T-cell (primary cell): ENCODE data around the gene ZNF91. TPM values are rescaled to one million over a fixed set of nuclear protein-coding genes. Genes with fewer than 3 reads are reported as not detected.
"Not testable (repeated sequence)": the region's sequence is repeated elsewhere in the genome, so short reads cannot be mapped to it uniquely, and the experiment has no call there.

Experiments used
- ATAC-seq, 4 experiments: fragments of 200-7000 bp in 3 of 4; fragments of 150-1000 bp in 1 of 4; cut with Tn5 transposase; replicated peaks in 1 of 4; 1 replicate in 3 of 4; 2 replicates in 1 of 4; pipeline ENCODE4 v1.10.0; 2021; ENCODE audit warnings: moderate library complexity in 3 of 4, mild to moderate bottlenecking in 2 of 4, moderate number of reproducible peaks in 1 of 4
- CTCF ChIA-PET, 2 donors: fragments of 300-600 bp; sonication (Branson Sonifier 250); formaldehyde crosslinking; loops; one replicate each; lab custom pipeline; 2022; ENCODE audit warnings: antibody characterized with exemption in 2 of 2; lab: Charles Lee
- POLR2A ChIA-PET, 2 donors: fragments of 300-600 bp; sonication (Branson Sonifier 250); formaldehyde crosslinking; loops; one replicate each; lab custom pipeline; 2022; ENCODE audit warnings: antibody characterized with exemption in 2 of 2; lab: Charles Lee
- DNase-seq, 35 experiments: peaks; one replicate each; pipeline versions ENCODE4 v3.0.0 to v3.0.0-alpha.2; 2013 to 2023
- H3K27ac ChIP-seq: one replicate; pipeline ENCODE4 v1.5.1; 2013; ENCODE audit warnings: low read length
- H3K27me3 ChIP-seq, 2 experiments: replicated peaks in 1 of 2; 1 replicate in 1 of 2; 2 replicates in 1 of 2; pipeline versions ENCODE4 v1.6.1 to v1.7.0; 2013; ENCODE audit warnings: low read length in 1 of 2, mixed read lengths in 1 of 2; ENCODE audit not compliant: control insufficient read depth in 2 of 2, insufficient read depth in 2 of 2; ENCODE audit errors: extremely low read depth in 1 of 2
- H3K36me3 ChIP-seq, 2 donors: 1 replicate in 1 of 2; 2 replicates in 1 of 2; pipeline versions ENCODE4 v1.6.1 to v1.7.0; 2013; ENCODE audit warnings: low read length in 1 of 2; ENCODE audit not compliant: control insufficient read depth in 2 of 2, insufficient read depth in 1 of 2; ENCODE audit errors: extremely low read depth in 1 of 2
- H3K4me1 ChIP-seq, 2 experiments: 1 replicate in 1 of 2; 2 replicates in 1 of 2; pipeline versions ENCODE4 v1.6.1 to v1.7.0; 2013; ENCODE audit warnings: low read length in 2 of 2, mixed read lengths in 1 of 2; ENCODE audit not compliant: insufficient read depth in 2 of 2, control insufficient read depth in 1 of 2; ENCODE audit errors: extremely low read depth in 1 of 2
- H3K4me3 ChIP-seq, 2 donors: 1 replicate in 1 of 2; 2 replicates in 1 of 2; pipeline versions ENCODE4 v1.5.1 to v1.7.0; 2013; ENCODE audit warnings: mild to moderate bottlenecking in 2 of 2, low read length in 1 of 2, moderate library complexity in 1 of 2; ENCODE audit not compliant: control insufficient read depth in 1 of 2; ENCODE audit errors: extremely low read depth in 1 of 2
- H3K9me3 ChIP-seq: 2 replicates; pipeline ENCODE4 v1.7.0; 2013
- H3K27ac Mint-ChIP-seq, 2 donors: one replicate each; pipeline ENCODE4 v1.8.0; 2020 to 2021; ENCODE audit warnings: mild to moderate bottlenecking in 2 of 2, mixed read lengths in 2 of 2
- H3K27me3 Mint-ChIP-seq, 2 donors: one replicate each; pipeline ENCODE4 v1.8.0; 2021 to 2022; ENCODE audit warnings: mixed read lengths in 2 of 2
- H3K36me3 Mint-ChIP-seq: one replicate; pipeline ENCODE4 v1.8.0; 2021; ENCODE audit warnings: mixed read lengths
- H3K4me1 Mint-ChIP-seq, 3 donors: one replicate each; pipeline ENCODE4 v1.8.0; 2020 to 2022; ENCODE audit warnings: mixed read lengths in 3 of 3, mild to moderate bottlenecking in 1 of 3
- H3K4me3 Mint-ChIP-seq, 3 donors: one replicate each; pipeline ENCODE4 v1.8.0; 2020 to 2022; ENCODE audit warnings: mild to moderate bottlenecking in 3 of 3, mixed read lengths in 3 of 3, moderate library complexity in 3 of 3
- H3K9me3 Mint-ChIP-seq, 3 donors: one replicate each; pipeline ENCODE4 v1.8.0; 2020 to 2022; ENCODE audit warnings: mixed read lengths in 3 of 3
- whole genome bisulfite sequencing: methylation state at CpG from one replicate; pipeline ENCODE4 v1.1.5; 2013; ENCODE audit warnings: missing lambda C conversion rate; ENCODE audit not compliant: insufficient coverage; 5-methylcytosine and 5-hydroxymethylcytosine counted together
- total RNA-seq, 35 experiments: library from RNA in 6 of 35; stranded (reverse) in 6 of 35; fragments of 120-200 nt in 1 of 35; gene quantifications; one replicate each; pipeline versions ENCODE4 v1.2.1 to v1.2.4 and lab custom pipeline; 2013 to 2026

ZNF91 gene
- total RNA-seq, 5 donors from 2014 or later (not counting 1 experiment from before 2014, with no cell fraction given), result 76.0 to 103 (median 80.4) TPM

- Mint-ChIP-seq H3K27me3 (no peaks in the 10 kb centered on the region), H3K4me3 (no peak overlapping the region), H3K4me1 (no peaks in the 10 kb centered on the region), H3K9me3 (peaks cover 0 to 25% (median 18%) of the 10 kb centered on the region in 3 donors), H3K36me3 (peaks cover 69% of the 10 kb centered on the region), H3K27ac (no peak overlapping the region)
- H3K27ac ChIP-seq, result no peak overlapping the region
- H3K9me3 ChIP-seq, result peaks cover 19% of the 10 kb centered on the region
- WGBS, result no CpG with 5 or more reads among the region's 3 CpGs
- POLR2A ChIA-PET, result interaction anchor here in 1 of 2 donors (0.6 kb wide), 1 partner anchor 239 kb away, joined by 8 read pairs; no protein-coding TSS in a partner anchor
- no peaks in the 10 kb centered on the region for H3K4me1 ChIP-seq
- H3K27me3 ChIP-seq, result no peaks in the 10 kb centered on the region
- ATAC-seq (no peak), DNase-seq (no peak)
- H3K4me3 ChIP-seq, result no peak overlapping the region
- peaks cover 14 to 28% of the 10 kb centered on the region in 2 donors for H3K36me3 ChIP-seq
- CTCF ChIA-PET, result no interaction called here
Measured at GRCh38 chr19:23365222-23365621, 30.0 kb downstream of the ZNF91 start.

GRCh38 chr19:23361843-23362242 lies 33.4 kb downstream of the ZNF91 start:
- ATAC-seq, DNase-seq, H3K4me1 Mint-ChIP-seq, H3K27ac ChIP-seq, H3K27me3 Mint-ChIP-seq, POLR2A ChIA-PET, H3K27ac Mint-ChIP-seq, H3K27me3 ChIP-seq, CTCF ChIA-PET, H3K4me3 ChIP-seq, H3K4me3 Mint-ChIP-seq, H3K4me1 ChIP-seq: not testable (repeated sequence)
- Histone ChIP-seq H3K9me3 (peaks cover 23% of the 10 kb centered on the region), H3K36me3 (peaks cover 10 to 20% of the 10 kb centered on the region in 2 donors)
- Mint-ChIP-seq H3K36me3 (peaks cover 75% of the 10 kb centered on the region), H3K9me3 (peaks cover 0 to 38% (median 37%) of the 10 kb centered on the region in 3 donors)
- no CpG with 5 or more reads among the region's 1 CpG for WGBS

- Histone ChIP-seq H3K4me3 (peak overlapping the region in 1 of 2 donors; percentile 41), H3K27me3 (no peaks in the 10 kb centered on the region), H3K36me3 (peaks cover under 1 to 8% of the 10 kb centered on the region in 2 donors), H3K4me1 (no peaks in the 10 kb centered on the region), H3K27ac (no peak overlapping the region), H3K9me3 (peaks cover 27% of the 10 kb centered on the region)
- Mint-ChIP-seq H3K36me3 (peaks cover 93% of the 10 kb centered on the region), H3K9me3 (peaks cover 45 to 85% (median 78%) of the 10 kb centered on the region in 3 donors), H3K27ac (no peak overlapping the region), H3K4me3 (no peak overlapping the region), H3K4me1 (peaks cover 0 to 7% (median 2%) of the 10 kb centered on the region in 3 donors), H3K27me3 (no peaks in the 10 kb centered on the region)
- no peak for DNase-seq
- ChIA-PET POLR2A (interaction anchor here in 1 of 2 donors (0.6 kb wide), 1 partner anchor 120 kb away, joined by 4 read pairs; no protein-coding TSS in a partner anchor), CTCF (interaction anchor here in 1 of 2 donors (0.6 kb wide), 1 partner anchor 1567 kb away, joined by 3 read pairs; no protein-coding TSS in a partner anchor)
- WGBS, result 100% methylated on average over 1 of the region's 4 CpGs
- no peak for ATAC-seq
Measured at GRCh38 chr19:23351806-23352205, 43.5 kb downstream of the ZNF91 start.

- ChIA-PET POLR2A (no interaction called here), CTCF (no interaction called here)
- DNase-seq (no peak), ATAC-seq (no peak)
- Mint-ChIP-seq H3K27me3 (no peaks in the 10 kb centered on the region), H3K27ac (no peak overlapping the region), H3K4me1 (peaks cover 0 to 23% (median 4%) of the 10 kb centered on the region in 3 donors), H3K9me3 (peaks cover 41 to 82% (median 68%) of the 10 kb centered on the region in 3 donors), H3K4me3 (peak overlapping the region in 1 of 3 donors; percentile 13), H3K36me3 (peaks cover 94% of the 10 kb centered on the region)
- Histone ChIP-seq H3K4me3 (no peak overlapping the region), H3K27me3 (no peaks in the 10 kb centered on the region), H3K4me1 (no peaks in the 10 kb centered on the region), H3K27ac (no peak overlapping the region), H3K36me3 (peaks cover 15 to 19% of the 10 kb centered on the region in 2 donors), H3K9me3 (peaks cover 20% of the 10 kb centered on the region)
- WGBS, result 100% methylated on average over 7 of the region's 7 CpGs
Measured at GRCh38 chr19:23346696-23347095, 48.6 kb downstream of the ZNF91 start.

- Mint-ChIP-seq H3K36me3 (peaks cover 88% of the 10 kb centered on the region), H3K27ac (no peak overlapping the region), H3K4me3 (peak overlapping the region in 2 of 3 donors; percentile 24 to 40), H3K4me1 (peaks cover 0 to 23% (median 4%) of the 10 kb centered on the region in 3 donors), H3K9me3 (peaks cover 41 to 77% (median 66%) of the 10 kb centered on the region in 3 donors), H3K27me3 (no peaks in the 10 kb centered on the region)
- CTCF ChIA-PET, result no interaction called here
- no peak overlapping the region for H3K27ac ChIP-seq
- ATAC-seq (no peak), DNase-seq (no peak)
- H3K9me3 ChIP-seq, result peaks cover 20% of the 10 kb centered on the region
- WGBS, result 93% methylated on average over 4 of the region's 4 CpGs
- no peaks in the 10 kb centered on the region for H3K4me1 ChIP-seq
- H3K4me3 ChIP-seq, result no peak overlapping the region
- no peaks in the 10 kb centered on the region for H3K27me3 ChIP-seq
- POLR2A ChIA-PET, result no interaction called here
- H3K36me3 ChIP-seq, result peaks cover 17 to 19% of the 10 kb centered on the region in 2 donors
Measured at GRCh38 chr19:23345838-23346237, 49.4 kb downstream of the ZNF91 start.

- Histone ChIP-seq H3K27ac (no peak overlapping the region), H3K9me3 (peaks cover 20% of the 10 kb centered on the region), H3K4me1 (no peaks in the 10 kb centered on the region), H3K27me3 (no peaks in the 10 kb centered on the region), H3K4me3 (no peak overlapping the region), H3K36me3 (peaks cover 13 to 23% of the 10 kb centered on the region in 2 donors)
- ChIA-PET POLR2A (no interaction called here), CTCF (no interaction called here)
- Mint-ChIP-seq H3K4me3 (no peak overlapping the region), H3K36me3 (peaks cover 88% of the 10 kb centered on the region), H3K27ac (no peak overlapping the region), H3K27me3 (no peaks in the 10 kb centered on the region), H3K9me3 (peaks cover 37 to 76% (median 59%) of the 10 kb centered on the region in 3 donors), H3K4me1 (peaks cover 0 to 16% (median 4%) of the 10 kb centered on the region in 3 donors)
- DNase-seq (no peak), ATAC-seq (no peak)
- 96% methylated on average over 3 of the region's 5 CpGs for WGBS
Measured at GRCh38 chr19:23343434-23344010, 51.7 kb downstream of the ZNF91 start.
